Measurements from ENCODE around the gene MAPKAP1.

DNA sequence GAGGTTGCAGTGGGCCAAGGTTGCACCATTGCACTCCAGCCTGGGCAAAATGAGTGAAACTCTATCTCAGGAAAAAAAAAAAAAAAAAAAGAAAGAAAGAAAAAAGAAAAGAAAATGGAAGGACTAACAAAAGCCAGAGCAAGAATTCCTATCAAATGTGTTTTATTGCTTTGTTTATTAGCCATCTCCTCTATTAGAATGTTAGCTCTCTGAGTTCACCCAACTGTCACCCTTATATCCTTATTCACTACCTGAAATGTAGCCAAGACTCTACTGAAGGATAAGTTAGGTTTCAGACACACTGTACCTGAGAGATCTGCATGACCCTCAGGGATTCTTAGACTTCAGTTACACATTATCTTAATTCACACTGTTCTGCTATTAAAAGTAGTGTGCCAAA, 177.9 kb downstream of the MAPKAP1 start:
- TF ChIP-seq NR2C1 (IDR thresholded peaks at IDR 0.05): no peak
- no peak for TF ChIP-seq NR2C1 (tag; IDR thresholded peaks at IDR 0.05)
- no peak for TF ChIP-seq KLF16 (IDR thresholded peaks at IDR 0.05)
- no peak for TF ChIP-seq GABPA (tag; conservative IDR thresholded peaks at IDR 0.05; ENCODE audit: low read depth)
- no peak for TF ChIP-seq ZNF24 (IDR thresholded peaks at IDR 0.05)

All from K562 (cell line).